NCI-H2196 treated with DMSO at 0.1 percent for 48 hours (cell line): ENCODE data around the gene ELOVL2.
"Not testable (repeated sequence)": the region's sequence is repeated elsewhere in the genome, so short reads cannot be mapped to it uniquely, and the experiment has no call there.

Experiments used
- DNase-seq: peaks from one replicate; lab custom pipeline; 2025; ENCODE audit not compliant: unreplicated experiment; lab: John Stamatoyannopoulos, UW

ELOVL2 gene

DNA sequence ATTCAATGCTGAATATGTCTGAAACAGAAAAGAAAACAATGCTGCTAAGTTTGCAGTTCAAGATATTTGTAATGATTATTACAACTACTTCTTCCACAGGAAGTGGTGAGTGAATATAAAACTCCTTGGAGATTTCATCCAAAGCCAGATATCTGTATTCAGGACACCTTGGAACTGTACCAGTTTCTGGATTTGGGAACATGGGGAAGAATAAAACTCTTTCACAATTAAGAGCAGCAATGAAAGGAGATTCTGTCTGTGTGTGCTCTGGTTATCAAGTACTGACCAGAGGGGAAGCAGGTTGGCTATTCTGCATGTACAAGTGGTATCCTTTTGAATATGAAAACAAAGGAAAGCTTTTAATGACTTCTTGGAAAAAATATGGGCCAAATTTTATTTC lies 21.1 kb downstream of the ELOVL2 start:
- DNase-seq, result no peak

DNA sequence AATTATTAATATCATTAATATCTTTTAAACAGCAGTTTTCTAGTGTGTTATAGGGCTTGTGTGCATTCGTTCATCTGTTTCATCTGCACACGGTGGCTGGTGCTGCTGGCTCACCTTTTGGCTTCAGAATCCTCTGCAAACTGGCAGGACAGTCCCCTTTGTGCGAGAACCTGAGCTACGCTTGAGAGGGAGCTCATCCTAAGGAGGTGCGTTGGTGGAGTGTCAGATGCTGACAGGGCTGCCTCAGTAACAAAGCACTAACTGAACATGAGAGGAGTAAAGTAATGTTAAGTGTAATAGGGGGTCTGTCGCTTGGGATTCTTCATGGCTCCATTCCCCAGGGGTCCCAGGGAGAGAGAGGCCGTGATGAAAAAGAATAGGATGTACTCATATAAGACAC lies 22.4 kb downstream of the ELOVL2 start:
- DNase-seq, result no peak

DNA sequence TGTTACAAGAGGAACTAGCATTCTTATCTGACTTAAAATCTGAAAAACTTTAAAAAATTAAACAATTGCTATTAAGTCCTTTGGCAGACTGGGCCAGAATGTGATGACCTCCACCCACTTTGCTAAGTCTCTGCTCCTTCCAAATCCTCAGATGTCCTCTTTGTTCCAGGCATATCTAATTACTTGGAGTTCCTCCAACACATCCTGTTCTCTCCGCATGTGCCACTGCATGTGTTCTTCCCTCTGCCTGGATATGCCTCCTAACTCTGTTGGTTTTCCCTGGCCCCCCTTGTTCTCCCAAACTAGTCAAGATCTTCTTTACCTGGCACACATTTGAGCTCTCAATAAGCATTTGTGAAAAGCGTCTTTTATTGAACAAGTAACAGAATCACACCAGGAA lies 23.1 kb downstream of the ELOVL2 start:
- no peak for DNase-seq

DNA sequence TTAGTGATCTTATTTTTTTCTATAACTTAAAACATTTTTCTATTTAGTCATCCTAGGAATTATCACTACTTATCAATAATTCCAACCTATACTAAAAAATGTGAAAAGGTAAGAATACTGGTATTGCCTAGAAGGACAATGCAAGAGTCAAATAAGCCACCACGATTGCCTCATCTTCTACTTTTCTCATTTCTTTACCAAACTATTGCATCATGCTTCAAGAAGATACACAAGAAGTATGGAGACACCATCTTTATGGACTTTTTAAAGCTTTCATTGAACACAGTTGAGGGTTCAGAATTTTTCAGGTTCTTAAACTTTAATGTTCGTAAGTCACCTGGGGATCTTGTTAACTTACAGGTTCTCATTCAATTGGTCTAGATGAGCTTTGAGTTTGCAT lies 25.9 kb downstream of the ELOVL2 start:
- DNase-seq, result no peak

DNA sequence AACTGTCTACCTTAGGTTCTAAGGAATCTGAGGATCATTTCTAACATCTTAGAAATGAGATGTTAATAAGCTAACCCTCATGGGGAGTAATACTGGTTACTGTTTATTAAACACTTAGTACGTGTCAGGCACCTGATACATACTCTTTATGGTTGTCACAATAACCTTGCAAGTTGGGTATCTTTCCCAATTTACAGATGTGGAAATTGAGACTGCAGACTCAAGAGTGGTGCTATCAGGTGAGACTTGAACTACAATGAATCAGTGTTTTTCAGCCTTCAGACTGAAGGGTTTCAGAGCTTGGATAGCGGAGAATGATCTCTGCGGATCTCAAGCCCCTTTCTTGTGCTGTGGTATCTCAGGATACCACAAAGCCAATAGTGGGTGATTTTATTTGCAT lies 27.0 kb downstream of the ELOVL2 start:
- DNase-seq, result no peak

DNA sequence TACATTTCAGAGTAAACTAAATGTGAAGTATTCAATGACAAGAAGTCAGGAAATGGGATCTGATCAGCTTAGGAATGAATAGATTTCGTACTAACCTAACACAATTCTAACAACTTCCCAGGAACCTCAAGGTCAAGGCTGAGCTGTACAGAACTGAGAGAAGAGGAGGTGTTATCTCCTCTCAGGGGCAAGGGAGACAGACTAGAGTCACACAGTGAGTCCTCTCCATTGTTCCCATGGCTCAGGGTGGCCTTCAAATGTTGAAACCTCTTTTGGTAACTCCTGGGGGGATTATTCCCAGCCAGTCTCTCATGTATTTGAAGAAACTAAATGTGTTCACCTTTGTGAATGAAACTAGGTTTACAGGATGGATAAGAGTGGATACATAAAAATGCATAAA lies 27.7 kb downstream of the ELOVL2 start:
- DNase-seq, result no peak

DNA sequence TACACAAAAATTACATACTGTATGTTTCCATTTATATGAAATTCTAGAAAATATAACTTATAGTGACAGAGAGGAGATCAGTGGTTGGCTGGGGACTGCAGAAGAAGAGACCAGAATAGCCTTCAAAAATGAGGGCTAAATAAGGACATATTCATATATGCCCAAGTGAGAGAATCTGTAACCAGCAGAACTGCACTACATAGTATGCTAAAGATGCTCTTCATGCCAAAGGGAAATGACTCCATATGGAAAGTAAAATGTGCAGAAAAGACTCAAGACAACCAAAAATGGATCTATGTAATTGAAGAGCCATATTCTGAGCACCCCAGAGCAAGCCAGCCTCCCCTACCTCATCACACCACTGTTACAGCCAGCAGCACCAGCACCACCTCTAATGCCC lies 29.0 kb downstream of the ELOVL2 start:
- DNase-seq, result no peak

DNA sequence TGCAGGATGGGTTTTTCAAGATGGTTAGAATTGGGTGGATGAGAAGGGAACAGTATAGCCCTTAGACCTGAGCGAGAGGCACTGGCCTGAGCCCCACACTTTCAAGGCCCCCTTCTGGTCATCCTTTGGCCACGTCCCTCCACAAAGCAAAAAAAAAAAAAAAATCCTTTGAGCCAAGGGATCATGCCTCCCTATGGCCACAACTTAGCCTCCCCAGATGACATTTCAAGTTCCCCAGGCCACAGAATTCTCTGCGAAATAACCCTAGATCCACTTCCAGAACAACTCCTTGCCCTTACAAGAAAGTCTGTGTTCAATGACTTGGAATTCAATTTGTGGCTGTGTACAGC lies 30.4 kb downstream of the ELOVL2 start:
- no peak for DNase-seq

DNA sequence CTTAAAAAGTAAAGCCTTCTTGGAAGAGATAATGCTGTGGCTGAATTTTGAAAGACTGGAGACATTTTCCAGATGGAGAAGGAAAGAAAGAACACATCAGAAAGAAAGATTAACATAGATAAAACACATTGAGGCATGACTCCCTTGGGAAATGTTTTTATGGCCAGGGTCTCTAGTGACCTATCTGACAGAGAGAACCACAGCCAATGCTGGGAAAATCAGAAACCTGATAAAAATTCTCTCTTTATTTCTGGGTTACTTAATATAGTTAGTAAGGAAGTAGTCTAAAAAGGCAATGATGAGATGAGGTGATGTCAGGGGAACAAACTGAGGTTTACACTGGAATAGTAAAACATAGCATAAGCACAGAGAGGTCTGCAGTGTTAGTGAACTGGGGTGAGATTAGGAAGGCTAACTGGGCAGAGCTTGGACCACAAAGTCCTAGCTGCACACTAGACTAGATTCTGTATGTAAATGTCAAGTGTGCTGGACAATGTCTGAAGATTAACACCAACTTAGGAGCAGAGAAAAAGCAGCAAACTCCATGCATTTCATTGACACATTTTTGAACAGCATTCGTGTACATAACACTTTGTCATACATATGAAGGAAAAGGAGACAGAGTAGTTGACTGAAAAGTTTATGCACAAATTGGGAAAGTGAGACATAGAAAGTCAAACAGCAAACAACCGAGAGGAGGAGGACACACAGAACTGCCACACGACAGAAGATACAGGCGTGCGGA lies 31.0 kb downstream of the ELOVL2 start:
- DNase-seq, result no peak

DNA sequence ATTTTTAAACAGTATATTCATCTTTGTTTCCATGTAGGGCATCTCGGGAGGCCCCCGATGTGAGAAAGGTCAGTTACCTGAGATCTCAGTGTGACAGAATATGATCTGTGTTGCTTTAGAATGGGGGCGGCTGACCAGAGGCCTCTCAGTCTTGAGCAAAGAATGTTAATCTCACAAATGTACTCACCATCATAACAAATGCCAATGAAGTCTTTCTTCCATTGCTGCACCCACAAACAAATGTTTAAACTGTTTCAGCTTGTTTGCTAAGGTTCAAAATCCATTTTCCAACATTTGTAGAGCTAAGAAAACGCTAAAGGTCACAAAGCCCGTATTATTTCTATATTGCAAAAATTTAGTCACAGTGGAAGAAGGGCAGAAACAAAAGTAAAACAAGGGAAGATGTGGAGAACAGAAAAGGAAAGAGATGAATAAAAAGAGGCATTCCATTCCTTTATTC lies 31.8 kb downstream of the ELOVL2 start:
- no peak for DNase-seq

DNA sequence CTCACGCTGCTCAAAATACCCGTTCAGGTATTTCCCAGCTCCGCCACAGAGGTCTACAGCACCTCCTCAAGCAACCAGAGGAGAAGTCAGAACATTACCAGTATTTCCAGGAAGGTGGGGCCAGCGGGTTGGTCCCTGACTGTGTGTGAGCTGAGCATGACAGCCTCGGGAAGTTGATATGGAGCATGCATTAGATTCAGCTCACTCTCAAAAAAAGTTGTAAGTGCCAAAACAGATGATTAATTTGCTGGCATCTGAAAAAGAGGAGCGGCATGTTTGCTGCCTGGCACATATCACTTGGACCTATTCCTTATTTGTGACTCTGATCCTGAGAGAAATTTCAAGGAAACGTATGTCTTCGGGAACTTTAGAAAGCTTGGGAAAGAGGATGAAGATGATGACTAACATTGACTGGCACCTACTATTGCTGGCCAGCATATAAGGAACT lies 32.3 kb downstream of the ELOVL2 start:
- no peak for DNase-seq

DNA sequence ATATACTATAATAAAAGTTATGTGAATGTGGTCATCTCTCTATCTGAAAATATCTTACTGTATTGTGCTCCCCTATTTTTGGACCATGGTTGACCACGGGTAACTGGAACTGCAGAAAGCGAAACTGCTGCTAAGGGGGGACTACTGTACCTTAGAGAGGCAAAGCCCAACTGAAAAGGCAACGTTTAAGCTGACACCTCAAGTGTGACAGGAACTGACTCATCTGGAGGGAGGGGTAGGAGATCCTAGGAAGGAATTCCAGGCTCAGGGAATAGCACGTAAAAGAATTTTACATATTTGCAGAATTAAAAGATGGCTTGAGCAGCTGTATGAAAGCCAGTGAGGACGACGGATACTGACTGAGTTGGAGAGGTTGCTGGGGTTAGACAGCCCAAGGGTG lies 34.8 kb downstream of the ELOVL2 start:
- DNase-seq, result no peak

DNA sequence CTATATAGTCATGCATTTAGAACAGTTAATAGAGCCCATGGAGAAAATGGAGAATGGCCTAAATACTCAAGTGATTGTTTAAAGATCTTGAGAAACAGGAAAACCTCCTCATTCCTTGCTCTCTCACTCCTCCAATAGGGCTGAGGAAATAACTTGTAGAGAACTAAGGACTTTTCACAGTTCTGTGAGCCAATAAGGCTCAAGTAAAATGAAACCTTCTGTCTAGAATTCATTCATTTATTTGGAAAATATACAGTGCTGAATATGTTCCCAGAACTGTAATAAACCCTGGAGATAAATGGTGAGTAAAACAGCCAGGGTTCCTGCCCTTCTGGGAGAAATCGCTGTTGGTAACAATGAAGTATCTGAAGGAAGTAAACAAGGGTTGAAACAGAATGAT lies 35.3 kb downstream of the ELOVL2 start:
- DNase-seq, result no peak

DNA sequence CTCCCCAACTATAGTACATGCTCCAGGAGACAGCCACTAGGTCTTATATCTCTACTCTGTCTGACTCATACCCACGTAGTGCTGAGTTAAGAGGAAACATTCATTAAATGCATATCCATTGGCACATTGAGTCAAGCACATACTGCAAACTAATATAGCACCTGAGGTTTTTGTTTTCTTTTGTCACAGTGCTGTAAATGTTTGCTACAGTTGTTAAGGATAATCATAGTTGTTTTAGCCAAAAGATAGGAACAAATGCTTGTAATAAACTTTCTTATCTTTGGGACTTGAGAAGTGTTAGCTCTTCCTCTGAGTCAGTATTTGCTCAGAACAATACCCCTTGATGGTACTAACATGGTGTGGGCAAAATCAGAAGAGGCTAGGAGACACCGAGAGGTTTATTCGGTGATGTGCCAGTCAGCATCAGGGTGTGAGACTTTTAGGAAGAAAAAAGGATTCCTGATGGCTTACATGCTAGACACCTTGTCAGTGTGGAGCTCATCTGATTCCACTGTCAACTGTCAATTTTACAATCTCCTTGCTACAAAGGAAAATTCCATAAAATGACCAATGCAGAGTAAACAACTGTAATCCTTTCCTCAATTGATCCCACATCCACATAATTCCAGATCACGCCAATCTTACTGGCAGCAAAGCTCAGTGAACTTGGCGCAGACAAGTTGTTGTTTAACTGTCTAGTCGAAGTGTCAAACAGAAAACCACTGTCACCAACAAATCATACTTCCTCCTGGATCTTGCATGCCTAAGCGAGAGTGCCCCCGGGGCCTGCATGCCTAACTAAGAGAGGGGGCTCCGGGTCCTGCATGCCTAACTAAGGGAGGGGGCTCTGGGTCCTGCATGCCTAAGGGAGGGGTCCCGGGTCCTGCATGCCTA lies 36.1 kb downstream of the ELOVL2 start:
- no peak for DNase-seq

DNA sequence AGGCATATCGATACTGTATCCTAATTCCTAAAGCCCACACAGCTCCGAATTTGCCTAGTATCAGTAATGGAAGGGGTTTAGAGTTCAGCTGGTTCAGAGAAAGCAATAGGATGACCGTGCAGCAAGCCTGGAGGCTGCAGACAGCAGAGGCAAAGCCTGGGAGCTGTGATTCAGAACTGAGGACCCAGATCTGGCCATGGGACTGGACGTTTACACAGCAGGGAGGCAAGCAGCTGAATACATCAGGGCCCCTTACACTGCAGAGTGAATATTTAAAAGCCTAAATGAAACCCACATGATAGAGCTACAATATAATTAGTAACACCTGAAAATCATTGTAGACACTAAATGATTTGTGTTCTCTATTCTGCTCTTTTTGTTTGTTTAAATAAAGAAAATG lies 38.0 kb downstream of the ELOVL2 start:
- no peak for DNase-seq

DNA sequence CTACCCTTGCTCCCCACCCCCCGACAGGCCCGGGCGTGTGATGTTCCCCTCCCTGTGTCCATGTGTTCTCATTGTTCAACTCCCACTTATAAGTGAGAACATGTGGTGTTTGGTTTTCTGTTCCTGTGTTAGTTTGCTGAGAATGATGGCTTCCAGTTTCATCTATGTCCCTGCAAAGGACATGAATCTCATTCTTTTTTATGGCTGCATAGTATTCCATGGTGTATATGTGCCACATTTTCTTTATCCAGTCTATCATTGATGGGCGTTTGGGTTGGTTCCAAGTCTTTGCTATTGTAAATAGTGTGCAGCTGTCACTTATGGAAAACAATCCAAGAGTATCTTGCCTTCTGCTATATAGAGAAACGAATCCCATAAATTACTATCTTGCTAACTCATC lies 40.8 kb downstream of the ELOVL2 start:
- DNase-seq, result not testable (repeated sequence)

DNA sequence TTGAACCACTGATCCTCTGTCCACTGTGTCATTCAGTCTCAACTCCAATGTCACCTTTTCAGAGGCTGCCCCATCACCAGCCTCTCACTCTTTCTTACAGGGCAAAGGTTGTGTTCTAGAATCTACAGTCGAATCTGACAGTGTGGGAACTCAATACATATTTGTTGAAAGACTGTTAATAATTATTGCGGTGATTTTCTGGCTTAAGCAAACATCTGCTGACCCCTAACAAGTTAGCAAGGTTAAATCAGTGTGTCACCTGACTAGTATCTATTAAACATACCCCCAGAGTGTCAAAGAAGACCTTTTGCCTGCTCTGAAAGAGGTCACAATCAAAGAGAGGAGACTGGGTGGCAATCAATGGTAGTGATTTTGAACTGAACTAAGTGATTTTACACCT lies 41.9 kb downstream of the ELOVL2 start:
- DNase-seq, result no peak

DNA sequence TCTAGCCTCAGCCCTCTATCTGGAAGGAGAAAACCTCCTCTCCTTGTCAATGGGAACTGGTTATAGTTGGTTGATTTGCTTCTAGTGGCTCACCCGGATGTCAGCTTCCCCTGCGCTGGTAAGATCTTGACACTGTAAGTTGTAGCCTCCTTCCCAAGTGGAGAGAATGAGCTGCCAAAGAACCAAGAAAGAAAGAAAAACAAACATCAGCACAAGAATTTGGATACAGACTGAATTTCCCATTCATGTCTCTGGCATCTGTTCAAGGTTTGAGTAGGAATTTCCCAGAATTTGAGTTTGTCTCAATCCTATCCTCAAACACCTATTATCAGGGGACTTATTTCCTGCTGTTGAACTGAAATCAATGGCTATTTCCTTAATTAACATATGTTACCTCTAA lies 44.1 kb downstream of the ELOVL2 start:
- no peak for DNase-seq

DNA sequence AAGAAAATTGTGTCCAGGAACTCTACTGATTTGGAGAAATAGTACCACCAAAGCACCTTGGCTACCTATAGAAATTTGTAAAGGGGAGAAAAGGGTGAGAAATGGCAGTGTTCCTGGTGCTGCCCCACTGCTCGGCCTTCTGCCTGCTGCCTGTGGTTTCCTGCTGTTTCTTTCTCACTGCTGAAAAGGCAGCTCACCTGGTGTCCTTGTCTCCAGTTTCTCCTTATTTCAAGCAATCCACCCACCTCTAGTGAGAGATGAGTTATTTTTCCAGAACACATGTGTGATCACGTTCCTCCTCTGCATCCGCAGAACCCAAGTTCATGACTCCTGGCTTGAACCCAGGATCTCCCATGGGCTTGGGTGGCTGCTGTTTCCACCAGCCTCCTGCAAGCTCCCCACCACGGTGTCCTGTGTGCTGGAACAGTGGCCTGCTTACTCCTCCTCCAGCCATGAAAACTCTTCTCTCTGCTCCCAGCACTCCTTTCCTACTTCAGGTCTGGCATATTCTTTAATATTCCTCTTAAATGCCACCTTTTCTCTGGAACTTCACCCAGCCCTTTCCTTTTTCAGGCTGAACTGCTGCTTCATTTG lies 48.9 kb downstream of the ELOVL2 start:
- DNase-seq, result no peak

DNA sequence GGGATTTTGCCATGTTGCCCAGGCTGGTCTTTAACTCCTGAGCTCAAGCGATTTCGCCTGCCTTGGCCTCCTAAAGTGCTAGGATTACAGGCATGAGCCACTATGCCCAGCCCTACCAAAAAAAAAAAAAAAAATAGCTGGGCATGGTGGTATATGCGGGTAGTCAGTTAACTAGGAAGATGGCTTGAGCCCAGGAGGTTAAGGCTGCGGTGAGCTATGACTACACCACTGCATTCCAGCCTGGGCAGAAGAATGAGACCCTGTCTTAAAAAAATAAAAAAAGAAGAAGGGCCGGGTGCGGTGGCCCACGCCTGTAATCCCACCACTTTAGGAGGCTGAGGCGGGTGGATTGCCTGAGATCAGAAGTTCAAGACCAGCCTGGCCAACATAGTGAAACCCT lies 50.2 kb downstream of the ELOVL2 start:
- DNase-seq, result no peak

DNA sequence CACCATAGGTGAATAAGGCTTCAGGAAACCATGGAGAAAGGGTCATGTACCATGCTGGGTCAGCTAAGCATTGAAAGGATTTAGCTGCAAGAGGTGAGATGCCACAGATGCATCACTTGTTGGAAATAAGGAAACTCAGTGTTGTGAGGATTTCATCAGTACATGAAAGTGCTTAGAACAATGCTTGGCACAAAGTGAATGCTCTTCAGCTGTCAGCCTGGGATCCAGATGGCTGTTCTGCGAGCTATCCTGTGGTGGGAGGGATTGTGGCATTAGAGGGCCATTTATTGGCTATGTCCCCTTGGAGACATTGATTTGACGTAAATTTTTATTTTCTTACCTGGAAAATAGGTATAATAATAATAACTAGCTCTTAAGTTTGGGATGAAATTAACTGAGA lies 53.0 kb downstream of the ELOVL2 start:
- no peak for DNase-seq

DNA sequence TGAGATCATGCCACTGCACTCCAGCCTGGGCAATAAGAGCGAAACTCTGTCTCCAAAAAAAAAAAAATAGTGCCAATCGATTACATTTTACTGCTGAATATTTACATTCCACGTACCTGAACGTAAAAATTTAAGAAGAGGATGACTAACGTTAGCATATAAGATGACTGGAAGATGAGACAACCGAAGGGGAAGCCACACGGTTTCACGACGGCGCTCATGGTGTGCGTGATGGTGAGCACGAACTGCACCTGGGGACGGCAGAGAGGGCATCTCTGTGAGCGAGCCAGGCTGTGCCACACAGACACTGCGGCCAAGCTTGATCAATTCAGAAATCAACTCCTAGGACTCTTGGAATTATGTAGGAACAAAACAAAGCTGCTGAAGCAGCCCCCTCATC lies 54.5 kb downstream of the ELOVL2 start:
- no peak for DNase-seq
